IMR-90 (cell line): ENCODE results near the gene ZNF410. TPM values are rescaled to one million over a fixed set of nuclear protein-coding genes. Genes with fewer than 3 reads are reported as not detected.

Source experiments
- ATAC-seq: fragments of 200-7000 bp; cut with Tn5 transposase; 2 replicates; pipeline ENCODE4 v1.9.1; 2020; ENCODE audit warnings: low read depth, mild to moderate bottlenecking, moderate library complexity
- BruUV-seq: library from RNA; stranded (reverse); fragments of 400-500 nt; replicated peaks from 2 replicates; lab custom pipeline; 2021; lab: Mats Ljungman, UMichigan
- CTCF ChIA-PET: fragments of 300-600 bp; formaldehyde crosslinking; extraction: SDS; loops from one replicate; lab custom pipeline; 2021; ENCODE audit warnings: antibody characterized with exemption; lab: Yijun Ruan, JAX
- POLR2A ChIA-PET: fragments of 300-600 bp; sonication (Branson Sonifier 250); formaldehyde crosslinking; loops from one replicate; lab custom pipeline; 2022; ENCODE audit warnings: antibody characterized with exemption; ENCODE audit not compliant: unreplicated experiment; lab: Charles Lee
- DNase-seq: peaks from one replicate; pipeline ENCODE4 v3.0.0; 2013
- H2AFZ ChIP-seq: replicated peaks from 2 replicates; pipeline ENCODE3; 2013; ENCODE audit warnings: low read length, mild to moderate bottlenecking; ENCODE audit not compliant: poor library complexity
- H2AK5ac ChIP-seq: 2 replicates; pipeline ENCODE4 v1.6.1; 2013; ENCODE audit warnings: low read depth, low read length, inconsistent platforms
- H2AK9ac ChIP-seq: replicated peaks from 2 replicates; pipeline ENCODE3; 2013; ENCODE audit warnings: mild to moderate bottlenecking, low read depth, low read length, moderate library complexity; ENCODE audit not compliant: poor library complexity
- H2BK120ac ChIP-seq: 2 replicates; pipeline ENCODE4 v1.6.1; 2013; ENCODE audit warnings: low read depth, low read length, inconsistent platforms
- H2BK15ac ChIP-seq: 3 replicates; pipeline ENCODE4 v1.6.1; 2013; ENCODE audit warnings: low read depth, low read length, inconsistent platforms
- H2BK20ac ChIP-seq: 2 replicates; pipeline ENCODE4 v1.6.1; 2013; ENCODE audit warnings: low read depth, mild to moderate bottlenecking, inconsistent platforms, low read length, moderate library complexity
- H2BK5ac ChIP-seq: 2 replicates; pipeline ENCODE4 v1.6.1; 2013; ENCODE audit warnings: mild to moderate bottlenecking, low read depth, low read length, inconsistent platforms; ENCODE audit not compliant: poor library complexity, severe bottlenecking
- H3K14ac ChIP-seq: replicated peaks from 2 replicates; pipeline ENCODE4 v1.6.1; 2013; ENCODE audit warnings: low read depth, low read length, inconsistent platforms
- H3K18ac ChIP-seq: 2 replicates; pipeline ENCODE4 v1.6.1; 2013; ENCODE audit warnings: low read depth, low read length, control low read depth
- H3K23ac ChIP-seq: 2 replicates; pipeline ENCODE4 v1.6.1; 2013; ENCODE audit warnings: low read depth, low read length, inconsistent platforms
- H3K27ac ChIP-seq: 2 replicates; pipeline ENCODE4 v1.5.1; 2013; ENCODE audit warnings: mild to moderate bottlenecking, control low read depth, low read length; ENCODE audit not compliant: insufficient read depth
- H3K27me3 ChIP-seq: 2 replicates; pipeline ENCODE4 v1.6.1; 2013; ENCODE audit warnings: low read length; ENCODE audit not compliant: control insufficient read depth, insufficient read depth
- H3K36me3 ChIP-seq: 2 replicates; pipeline ENCODE4 v1.6.1; 2013; ENCODE audit warnings: low read length, mixed read lengths; ENCODE audit not compliant: control insufficient read depth, insufficient read depth
- H3K4ac ChIP-seq: 2 replicates; pipeline ENCODE4 v1.6.1; 2013; ENCODE audit warnings: low read depth, low read length, inconsistent platforms
- H3K4me1 ChIP-seq: 2 replicates; pipeline ENCODE4 v1.6.1; 2013; ENCODE audit warnings: low read length, mixed read lengths; ENCODE audit not compliant: control insufficient read depth, insufficient read depth
- H3K4me2 ChIP-seq: 2 replicates; pipeline ENCODE4 v1.6.1; 2013; ENCODE audit warnings: low read depth, mild to moderate bottlenecking, control low read depth, low read length, moderate library complexity
- H3K4me3 ChIP-seq: 2 replicates; pipeline ENCODE4 v1.5.1; 2013; ENCODE audit warnings: low read depth, mild to moderate bottlenecking, control low read depth, low read length, moderate library complexity; ENCODE audit not compliant: insufficient read depth
- H3K56ac ChIP-seq: 2 replicates; pipeline ENCODE4 v1.6.1; 2013; ENCODE audit warnings: low read length, inconsistent platforms; ENCODE audit not compliant: insufficient read depth; ENCODE audit errors: extremely low read depth
- H3K79me1 ChIP-seq, 2 experiments: 2 replicates each; pipeline ENCODE4 v1.6.1; 2013; ENCODE audit warnings: low read length in 2 of 2, inconsistent platforms in 1 of 2, low read depth in 1 of 2
- H3K9ac ChIP-seq: 2 replicates; pipeline ENCODE4 v1.6.1; 2013; ENCODE audit warnings: low read depth, low read length, control low read depth
- H3K9me1 ChIP-seq: 2 replicates; pipeline ENCODE4 v1.6.1; 2013; ENCODE audit warnings: low read length, inconsistent platforms; ENCODE audit not compliant: insufficient read depth
- H3K9me3 ChIP-seq: 2 replicates; pipeline ENCODE4 v1.6.1; 2013; ENCODE audit warnings: low read length; ENCODE audit not compliant: control insufficient read depth, insufficient read depth
- H4K20me1 ChIP-seq: 2 replicates; pipeline ENCODE4 v1.6.1; 2013; ENCODE audit warnings: low read length, inconsistent platforms; ENCODE audit not compliant: insufficient read depth
- H4K5ac ChIP-seq: 2 replicates; pipeline ENCODE4 v1.6.1; 2013; ENCODE audit warnings: mild to moderate bottlenecking, low read depth, low read length, control low read depth
- H4K8ac ChIP-seq, 2 experiments: 2 replicates each; pipeline ENCODE4 v1.6.1; 2013; ENCODE audit warnings: low read depth in 2 of 2, low read length in 2 of 2, control low read depth in 1 of 2, inconsistent platforms in 1 of 2
- H4K91ac ChIP-seq: 2 replicates; pipeline ENCODE4 v1.6.1; 2013; ENCODE audit warnings: low read depth, low read length, inconsistent platforms; ENCODE audit not compliant: insufficient read depth
- CEBPB ChIP-seq: IDR thresholded peaks from 2 replicates; pipeline ENCODE4 v1.6.1; 2012; ENCODE audit warnings: low read depth, low read length, improper control_type of control experiment
- FOS ChIP-seq: fragments of 150-350 bp; IDR thresholded peaks from 2 replicates; pipeline ENCODE4 v1.6.1; 2016; ENCODE audit warnings: low read depth, low read length
- MXI1 ChIP-seq: IDR thresholded peaks from 2 replicates; pipeline ENCODE4 v1.6.1; 2012; ENCODE audit warnings: low read depth, mild to moderate bottlenecking, low read length, moderate library complexity, borderline replicate concordance
- POLR2A ChIP-seq: IDR thresholded peaks from 2 replicates; pipeline ENCODE4 v1.6.1; 2012; ENCODE audit warnings: mild to moderate bottlenecking, low read depth, low read length
- RAD21 ChIP-seq: IDR thresholded peaks from 2 replicates; pipeline ENCODE4 v1.6.1; 2012; ENCODE audit warnings: low read length, improper control_type of control experiment
- RCOR1 ChIP-seq: IDR thresholded peaks from 2 replicates; pipeline ENCODE4 v1.6.1; 2012; ENCODE audit warnings: mild to moderate bottlenecking, low read length, improper control_type of control experiment; ENCODE audit not compliant: insufficient replicate concordance
- RFX5 ChIP-seq: IDR thresholded peaks from 2 replicates; pipeline ENCODE4 v1.8.0; 2012; ENCODE audit warnings: low read depth, mild to moderate bottlenecking, low read length, moderate library complexity
- USF2 ChIP-seq: fragments of 150-350 bp; IDR thresholded peaks from 2 replicates; pipeline ENCODE4 v1.6.1; 2017; ENCODE audit warnings: mild to moderate bottlenecking, antibody characterized with exemption, low read length, low read depth
- WGBS, 2 experiments: methylation state at CpG; one replicate each; pipeline versions ENCODE4 v1.1.5 to v1.1.7; 2013; ENCODE audit warnings: missing lambda C conversion rate in 2 of 2; ENCODE audit not compliant: insufficient read length in 1 of 2; ENCODE audit errors: extremely low coverage in 2 of 2; 5-methylcytosine and 5-hydroxymethylcytosine counted together
- dilution Hi-C: fragments of 300-500 bp; cut with HindIII; formaldehyde crosslinking; loops from one replicate; pipeline ENCODE4 v1.14.3; 2018; ENCODE audit warnings: low sequenced_read_pairs; ENCODE audit not compliant: unreplicated experiment
- in situ Hi-C: fragments of 300-500 bp; cut with MboI; formaldehyde crosslinking; loops from 3 replicates; pipeline ENCODE4 v1.14.3; 2019; ENCODE audit warnings: low sequenced_read_pairs, inconsistent platforms, mixed read lengths
- intact Hi-C: fragments of 100-400 bp; cut with micrococcal nuclease; formaldehyde crosslinking; loops from 2 replicates; pipeline ENCODE4 v1.10.0; 2022
- polyA plus RNA-seq, 3 experiments: library from polyadenylated mRNA; depleted of rRNA; stranded (reverse); fragments of >200 nt; gene quantifications; 2 replicates each; pipeline ENCODE4 v1.2.3, GENCODE V29; 2012; ENCODE audit warnings: low replicate concordance in 1 of 3
- total RNA-seq: library from RNA; depleted of rRNA; stranded (reverse); fragments of >200 nt; gene quantifications from 2 replicates; pipeline ENCODE4 v1.2.3, GENCODE V29; 2012

ZNF410 gene
- total and polyA plus RNA-seq, 2 of the 4 experiments (the other 2 are of a cell fraction): 27.9 to 89.1 TPM

GRCh38 chr14:73879027-73879426 lies 7.6 kb upstream of the ZNF410 start:
- H2BK120ac ChIP-seq: no peak overlapping the region
- peaks cover 4% of the 10 kb centered on the region; the same call in 1 of the 2 replicates for H3K4me1 ChIP-seq
- in situ Hi-C loops (no loop called here), intact Hi-C loops (no loop called here), dilution Hi-C loops (no loop called here)
- H3K18ac ChIP-seq: no peak overlapping the region
- WGBS, 2 experiments: no CpG with 5 or more reads among the region's 1 CpG
- H3K14ac ChIP-seq: no peak overlapping the region
- H3K36me3 ChIP-seq: no peaks in the 10 kb centered on the region
- H3K27me3 ChIP-seq: no peaks in the 10 kb centered on the region
- 0 out of 2 replicates have a peak, but pooled peaks cover 2% of the 10 kb centered on the region for H3K9me1 ChIP-seq
- no peak overlapping the region for H2BK5ac ChIP-seq
- no peak overlapping the region for H3K27ac ChIP-seq
- no peaks in the 10 kb centered on the region for H3K9me3 ChIP-seq
- POLR2A ChIA-PET: no interaction called here
- peak; percentile 66 for DNase-seq
- no peak overlapping the region for H4K91ac ChIP-seq
- H3K4me2 ChIP-seq: no peak overlapping the region
- no peak overlapping the region for H3K4me3 ChIP-seq
- no peak overlapping the region for H2AK9ac ChIP-seq
- H2AFZ ChIP-seq: no peak overlapping the region
- CTCF ChIA-PET: no interaction called here
- no peak overlapping the region for H3K23ac ChIP-seq
- no peaks in the 10 kb centered on the region for H4K20me1 ChIP-seq
- no peak overlapping the region for H2BK20ac ChIP-seq
- no peak overlapping the region for H3K56ac ChIP-seq
- H3K79me1 ChIP-seq: no peaks in the 10 kb centered on the region
- H2BK15ac ChIP-seq: no peak overlapping the region
- peak; percentile 37 for ATAC-seq
- BruUV-seq: no TSS peak
- no peak overlapping the region for H2AK5ac ChIP-seq
- no peak overlapping the region for H3K9ac ChIP-seq
- no peak overlapping the region for H4K5ac ChIP-seq
- no peak for TF ChIP-seq POLR2A
- no peak for TF ChIP-seq RAD21
- no peak for TF ChIP-seq USF2
- TF ChIP-seq RCOR1: peak; percentile 66
- TF ChIP-seq FOS: peak; percentile 50; the same call in 1 of the 2 replicates
- TF ChIP-seq MXI1: no peak
- TF ChIP-seq CEBPB: no peak
- TF ChIP-seq RFX5: no peak
- H4K8ac ChIP-seq: no peak overlapping the region
- no peak overlapping the region for H3K4ac ChIP-seq
